Measurements from ENCODE around the gene NEDD4L.

NEDD4L gene

DNA sequence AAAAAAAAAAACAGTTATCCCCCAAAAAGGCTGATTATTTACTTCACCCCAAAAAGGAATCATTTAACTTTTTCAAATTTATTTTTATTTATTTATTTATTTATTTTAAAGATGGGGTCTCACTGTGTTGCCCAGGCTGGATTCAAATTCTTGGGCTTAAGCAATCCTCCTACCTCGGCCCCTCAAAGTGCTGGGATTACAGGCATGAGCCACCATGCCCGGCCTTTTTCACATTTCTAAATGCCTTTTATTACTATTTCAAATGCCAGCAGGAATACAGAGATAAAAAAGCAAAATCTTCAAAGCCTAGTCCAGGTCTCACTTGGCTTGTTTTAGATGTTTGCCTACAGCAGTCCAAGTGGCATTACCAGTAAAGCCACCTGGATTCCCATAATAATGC is 345.7 kb downstream of the NEDD4L start:
- DNase-seq, result no peak

- DNase-seq, result no peak
These were observed 346.4 kb downstream of the NEDD4L start for GRCh38 chr18:58390399-58390798.

- no peak for DNase-seq
These were observed 347.3 kb downstream of the NEDD4L start for GRCh38 chr18:58391231-58391825.

DNA sequence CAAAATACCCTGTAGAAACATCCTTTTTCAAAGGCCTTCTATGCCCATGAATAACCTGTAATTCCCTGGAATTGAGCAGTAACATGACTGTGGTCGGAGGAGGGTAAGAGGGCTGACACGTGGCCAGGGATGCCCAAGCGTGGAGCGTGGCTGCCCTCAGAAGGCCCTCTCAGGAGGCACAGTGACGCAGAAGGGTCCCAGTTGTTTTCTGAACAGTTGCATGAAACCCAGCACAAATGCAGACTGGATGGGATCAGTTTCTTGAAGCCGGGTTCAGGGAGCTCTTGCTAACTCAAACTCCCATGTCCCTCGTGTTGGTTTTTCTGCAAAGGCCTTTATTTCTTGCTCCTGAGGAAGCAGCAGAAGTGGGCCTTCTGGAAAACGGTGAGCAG is 347.9 kb downstream of the NEDD4L start:
- DNase-seq, result no peak

- DNase-seq, result no peak
These were observed 348.4 kb downstream of the NEDD4L start for GRCh38 chr18:58392324-58393000.

- DNase-seq, result no peak
These were observed 349.3 kb downstream of the NEDD4L start for GRCh38 chr18:58393295-58393694.

GRCh38 chr18:58394046-58394445 is 350.0 kb downstream of the NEDD4L start:
- no peak for DNase-seq

DNA sequence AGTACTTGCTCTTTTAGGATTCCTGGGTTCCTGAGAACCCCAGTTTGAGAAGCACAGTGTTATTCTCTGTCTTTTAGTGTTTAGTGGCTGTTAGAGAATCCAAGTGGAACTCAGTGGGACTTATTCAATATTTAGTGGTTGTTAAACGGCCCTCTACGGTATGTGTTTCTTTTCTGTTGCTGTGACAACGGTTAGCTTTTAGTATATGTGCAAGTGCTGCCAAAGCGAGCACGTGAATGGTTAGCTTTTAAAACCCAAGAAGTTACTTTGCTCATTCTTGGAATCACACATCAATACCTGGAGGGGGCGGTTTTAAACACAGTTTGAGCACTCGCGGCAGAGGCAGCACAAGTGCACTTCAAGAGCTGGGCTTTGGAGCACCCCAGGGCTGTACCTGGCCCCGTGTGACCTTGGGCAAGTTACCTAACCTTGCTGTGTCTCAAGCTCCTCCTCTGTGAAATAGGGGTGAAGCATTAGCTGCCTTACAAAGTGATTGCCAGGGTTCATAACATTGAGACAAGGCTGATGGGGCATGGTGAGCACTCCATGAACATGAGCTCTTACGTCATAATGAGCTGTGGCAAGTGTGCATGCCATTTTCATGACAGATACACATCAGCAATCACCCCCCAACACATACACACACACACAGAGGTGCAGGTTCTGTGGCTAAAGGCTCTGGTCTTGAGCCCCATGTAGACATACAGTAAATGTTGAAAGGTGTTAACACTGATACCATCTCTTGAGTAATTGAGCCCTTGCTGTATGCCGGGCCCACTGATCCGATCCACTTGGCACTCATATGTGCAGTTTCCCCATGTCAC is 350.8 kb downstream of the NEDD4L start:
- DNase-seq, result no peak

- DNase-seq, result no peak
These were observed 352.1 kb downstream of the NEDD4L start for GRCh38 chr18:58396144-58396543.

DNA sequence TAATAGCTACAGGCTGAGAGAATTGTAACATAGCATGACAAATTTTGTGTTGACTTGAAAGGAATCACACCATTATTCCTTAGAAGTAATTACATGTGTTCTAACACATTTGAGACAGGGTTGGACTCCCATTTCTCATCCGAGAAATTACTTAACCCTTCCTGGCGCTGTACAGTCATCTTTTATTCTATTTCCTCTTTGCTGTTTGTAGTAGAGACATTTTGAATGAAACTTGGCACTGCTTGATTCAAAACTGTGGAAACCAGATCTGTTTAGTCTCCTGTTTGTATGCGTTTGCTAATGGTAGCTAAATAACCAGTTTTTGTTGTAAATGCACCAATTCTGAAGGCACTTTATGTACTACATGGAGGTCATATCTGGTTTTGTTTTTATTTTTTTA is 352.9 kb downstream of the NEDD4L start:
- DNase-seq, result no peak

DNA sequence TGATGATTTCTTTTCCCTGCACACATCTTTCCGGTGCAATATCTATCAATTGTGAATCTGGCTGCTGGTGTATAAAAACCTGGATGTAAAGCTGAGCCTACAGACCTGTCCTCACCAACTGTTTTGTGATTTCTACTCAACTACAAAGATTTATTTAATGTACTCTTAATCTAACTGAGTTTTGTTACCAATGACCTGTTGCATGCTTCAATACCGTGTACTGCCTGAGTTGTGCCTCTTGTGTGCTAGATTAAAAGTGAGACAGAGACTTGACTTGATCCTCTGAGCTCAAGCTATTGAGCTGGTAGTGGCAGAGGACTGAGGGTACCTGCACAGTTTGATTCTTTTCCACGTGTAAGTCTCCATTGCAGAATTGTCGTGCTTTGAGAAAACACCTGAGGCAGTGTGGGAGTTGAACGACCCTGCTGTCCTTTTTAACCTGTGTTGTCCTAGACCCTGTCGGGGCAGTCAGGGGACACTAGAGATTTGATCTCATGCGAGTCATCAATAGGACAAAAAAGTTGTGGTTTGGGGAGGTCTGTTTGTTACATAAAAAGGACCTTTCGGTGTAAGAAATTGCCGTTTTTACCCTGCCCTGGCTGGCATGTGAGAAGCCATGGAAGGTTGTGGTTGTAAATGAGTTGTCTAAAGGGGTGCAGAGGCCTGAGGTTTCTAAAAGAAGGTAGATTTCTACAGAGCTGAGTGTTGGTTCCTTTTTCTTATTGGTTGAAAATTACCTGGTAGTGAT is 353.5 kb downstream of the NEDD4L start:
- DNase-seq, result no peak

DNA sequence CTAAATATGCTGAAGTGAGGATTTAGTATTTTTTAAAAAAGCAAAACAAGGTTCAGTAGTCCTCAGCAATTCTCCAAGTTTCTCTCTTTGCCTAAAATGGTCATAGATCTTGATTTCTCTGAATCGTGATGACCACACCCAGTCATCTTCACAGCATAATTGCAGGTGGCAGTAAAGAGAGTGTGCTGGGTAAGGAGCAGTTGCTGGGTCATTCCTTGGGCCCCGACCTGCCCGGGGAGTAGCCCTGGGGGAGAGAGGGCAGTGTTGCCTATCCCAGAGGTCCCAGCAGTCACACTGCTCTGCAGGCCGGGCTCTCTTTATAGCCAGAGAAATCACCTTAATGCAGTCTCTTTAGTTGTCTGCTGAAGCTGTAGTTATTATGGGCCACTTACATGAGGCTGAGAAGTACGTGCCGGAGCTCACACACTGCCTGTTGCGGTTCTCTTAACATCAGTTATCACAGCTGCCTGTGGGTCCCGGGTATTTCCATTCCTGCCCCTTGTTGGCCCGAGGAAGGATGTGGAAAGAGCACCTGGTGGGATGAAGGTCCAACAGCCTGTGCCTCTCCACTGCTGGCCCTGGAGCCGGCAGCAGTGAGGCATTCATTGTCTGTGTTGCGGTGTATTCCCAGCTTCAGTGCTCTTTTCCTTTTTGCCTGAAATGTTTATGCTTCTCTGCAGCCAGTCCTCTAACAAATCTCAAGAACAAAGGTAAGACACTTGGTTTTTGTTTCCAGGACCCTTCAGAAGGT is 354.8 kb downstream of the NEDD4L start:
- no peak for DNase-seq

- DNase-seq, result no peak
These were observed 356.4 kb downstream of the NEDD4L start for GRCh38 chr18:58400331-58400870.

DNA sequence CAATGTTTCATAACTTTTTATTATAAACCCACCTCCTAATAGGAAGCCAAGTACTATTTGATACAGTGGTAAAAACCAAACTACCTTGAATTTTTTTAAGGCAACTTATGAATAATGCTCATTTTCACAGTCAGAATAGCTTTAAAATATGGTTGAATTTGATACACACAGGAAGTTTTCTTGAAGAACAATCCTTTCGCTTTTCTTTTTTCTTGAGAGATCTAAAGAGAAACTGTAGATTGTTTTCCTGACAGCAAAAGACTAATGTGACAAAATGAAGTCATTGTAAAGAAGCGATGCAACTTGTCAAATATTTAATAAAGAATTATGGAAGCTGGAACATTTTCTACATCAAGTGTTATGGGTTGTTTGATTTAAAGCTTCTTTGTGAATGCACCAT is 357.2 kb downstream of the NEDD4L start:
- no peak for DNase-seq

DNA sequence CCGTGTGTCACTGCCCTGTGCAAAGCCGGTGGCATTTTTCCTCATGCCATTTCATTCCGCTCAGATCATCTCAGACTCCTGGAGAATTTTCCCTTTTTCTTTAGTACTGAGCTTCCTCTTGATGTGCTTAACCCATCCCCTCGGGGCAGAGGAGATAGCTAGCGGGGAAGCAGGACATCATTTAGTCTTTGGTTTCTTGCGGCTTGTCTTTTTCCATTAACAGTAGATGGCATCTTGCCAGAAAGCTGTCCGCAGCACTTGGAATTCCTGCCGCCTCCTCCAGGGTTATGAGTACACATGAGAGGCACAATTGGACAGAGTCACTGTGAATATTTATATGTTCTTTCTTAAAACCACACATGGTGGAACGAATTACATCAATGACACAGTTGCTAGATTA is 358.2 kb downstream of the NEDD4L start:
- no peak for DNase-seq

GRCh38 chr18:58402951-58403702 is 359.1 kb downstream of the NEDD4L start:
- DNase-seq, result no peak

DNA sequence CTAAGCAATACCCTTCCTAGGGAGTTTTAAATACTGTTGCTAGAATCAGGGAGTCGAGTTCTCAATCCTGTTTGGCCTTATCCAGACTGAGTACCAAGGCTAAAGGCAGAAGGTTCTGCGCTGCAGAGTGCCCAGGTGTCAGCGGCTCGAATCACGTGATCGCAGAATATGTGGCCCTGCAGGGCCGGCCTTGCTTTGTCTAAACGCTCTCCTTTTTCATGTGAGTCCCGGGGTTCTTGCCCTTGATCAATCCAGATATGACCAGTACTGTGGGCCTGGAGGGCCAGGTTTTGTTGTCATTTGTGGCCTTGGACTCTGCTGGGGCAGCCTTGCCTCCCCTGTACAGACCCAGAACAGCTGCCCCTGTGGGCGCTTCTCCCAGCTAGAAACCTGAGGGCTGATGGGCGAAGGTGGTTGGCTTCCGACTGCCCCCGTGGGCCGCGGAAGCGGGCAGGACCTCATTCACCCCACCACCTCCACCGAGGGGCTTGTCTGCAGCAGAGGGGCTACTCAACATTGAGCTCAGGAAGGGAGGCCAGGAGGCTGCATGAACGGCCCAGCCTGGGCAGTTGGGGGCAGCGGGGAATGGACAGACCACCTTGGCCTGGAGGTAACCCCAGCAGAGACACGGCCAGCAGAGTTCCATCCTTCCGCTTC is 359.9 kb downstream of the NEDD4L start:
- DNase-seq, result no peak

- DNase-seq, result no peak
These were observed 361.3 kb downstream of the NEDD4L start for GRCh38 chr18:58405107-58405898.

DNA sequence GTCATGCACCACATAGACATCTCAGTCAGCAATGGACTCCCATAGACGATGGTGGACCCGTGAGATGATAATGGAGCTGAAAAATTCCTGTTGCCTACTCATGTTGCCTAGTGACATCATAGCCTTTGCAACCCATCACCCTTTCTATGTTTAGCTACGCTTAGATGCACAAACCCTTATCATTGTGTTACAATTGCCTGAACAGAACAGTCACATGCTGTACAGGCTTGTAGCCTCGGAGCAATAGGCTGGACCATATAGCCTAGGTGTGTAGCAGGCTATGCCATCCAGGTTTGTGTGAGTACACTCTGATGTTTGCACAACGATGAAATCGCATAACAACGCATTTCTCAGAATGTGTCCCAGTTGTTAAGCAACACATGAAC is 363.2 kb downstream of the NEDD4L start:
- DNase-seq, result no peak
